ENCODE results near the gene FHOD3. TPM values are rescaled to one million over a fixed set of nuclear protein-coding genes. Genes with fewer than 3 reads are reported as not detected.

Gene FHOD3
- total RNA-seq, 1 donor from 2014 or later = 347 TPM

DNA sequence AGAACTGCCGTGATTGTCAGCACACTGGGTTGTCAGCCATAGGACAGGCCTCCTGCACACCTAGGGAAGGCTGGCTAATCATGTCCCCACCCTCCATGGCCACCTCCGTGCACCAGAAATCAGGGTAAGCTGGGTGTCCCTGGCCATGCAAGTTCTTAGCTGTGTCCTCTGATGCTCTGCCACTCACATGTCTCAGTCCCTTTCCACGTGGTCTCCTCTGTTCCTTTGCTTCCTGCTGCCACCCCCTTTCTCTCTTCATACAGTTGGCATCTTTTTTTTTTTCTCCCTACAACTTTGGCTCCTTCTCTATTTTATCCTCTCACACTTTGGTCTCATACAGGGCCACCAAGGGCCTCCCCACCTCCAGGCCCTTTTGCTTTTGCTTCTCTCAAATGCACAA, 377.6 kb downstream of the FHOD3 start:
- ATAC-seq = peak; percentile 30
- intact Hi-C loops (cut with micrococcal nuclease) = no loop called here
- DNase-seq = no peak

DNA sequence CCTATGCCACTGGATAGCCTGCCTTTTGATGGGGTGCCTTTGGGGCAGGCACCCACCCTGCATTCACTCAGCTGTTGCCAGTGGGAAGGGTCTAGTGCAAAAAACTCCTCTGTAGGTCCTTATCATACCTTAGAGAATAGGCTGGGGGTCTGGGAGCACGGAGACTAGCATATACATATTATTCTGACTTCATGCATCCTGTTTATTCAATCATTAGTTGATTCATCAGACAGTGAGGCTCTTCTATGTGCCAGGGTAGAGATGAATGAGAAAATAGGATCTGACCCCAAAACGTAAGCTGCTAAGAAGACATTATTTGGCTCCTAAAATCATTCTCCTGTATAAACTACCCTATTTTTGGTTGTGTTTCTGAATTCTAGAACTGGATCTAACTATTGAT, 378.0 kb downstream of the FHOD3 start:
- intact Hi-C loops (cut with micrococcal nuclease) = no loop called here
- DNase-seq = no peak
- ATAC-seq = no peak

DNA sequence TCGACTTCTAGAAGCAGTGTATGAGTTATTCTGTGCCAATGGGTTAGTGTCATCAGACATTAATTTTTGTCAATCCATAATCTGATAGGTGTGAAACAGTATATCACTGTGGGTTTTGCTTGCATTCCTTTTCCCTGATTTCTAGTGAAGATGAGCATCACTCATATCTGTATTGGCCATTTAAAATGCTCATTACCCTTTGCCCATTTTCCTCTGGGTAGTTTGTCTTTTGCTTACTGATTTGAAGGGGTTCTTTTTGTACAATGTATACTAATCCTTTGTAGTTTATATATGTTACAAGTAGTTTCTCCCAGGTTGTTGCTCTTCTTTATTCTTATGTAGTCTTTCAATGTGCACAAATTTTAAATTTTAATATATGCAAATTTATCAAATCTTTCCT, 379.1 kb downstream of the FHOD3 start:
- intact Hi-C loops (cut with micrococcal nuclease) = no loop called here
- DNase-seq (no peak), ATAC-seq (no peak)

DNA sequence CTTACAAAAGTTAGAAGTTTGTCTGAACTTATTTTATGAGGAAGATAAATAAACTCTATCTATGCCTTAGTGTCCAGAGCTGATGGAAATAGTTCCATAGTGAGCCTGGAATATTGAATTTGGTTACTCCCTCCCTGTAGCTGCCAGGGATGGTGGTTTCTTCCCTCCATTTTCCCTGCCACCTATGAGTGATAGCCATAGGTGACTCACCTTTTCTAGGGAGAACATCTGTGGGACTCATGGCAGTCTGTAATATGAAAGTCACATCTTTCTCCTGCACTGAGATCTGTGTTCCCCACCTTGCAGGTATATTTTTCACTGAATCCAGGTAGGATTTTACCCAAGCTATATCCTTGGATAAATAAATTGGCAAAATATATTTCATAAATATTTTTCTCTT, 382.5 kb downstream of the FHOD3 start:
- ATAC-seq (no peak), DNase-seq (no peak)
- intact Hi-C loops (cut with micrococcal nuclease) = no loop called here

DNA sequence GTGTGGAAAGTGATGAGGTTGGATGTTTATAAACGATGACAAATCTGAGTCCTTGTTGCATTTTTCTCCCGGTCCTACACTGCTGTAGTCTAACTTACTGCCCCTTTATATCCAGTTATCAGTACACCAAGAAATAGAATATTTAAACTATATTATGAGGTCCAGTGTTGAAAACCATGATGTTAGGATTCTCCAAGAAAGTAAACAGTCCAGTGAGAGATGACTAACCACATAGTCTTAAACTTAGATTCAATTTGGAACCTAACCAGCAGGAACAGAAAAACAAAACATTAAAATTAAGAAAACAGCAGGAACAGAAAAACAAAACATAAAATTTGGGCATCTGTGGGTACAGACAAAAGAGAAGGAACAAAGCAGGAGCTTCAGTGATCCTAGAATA, 388.1 kb downstream of the FHOD3 start:
- intact Hi-C loops (cut with micrococcal nuclease) = no loop called here
- no peak for ATAC-seq
- DNase-seq = no peak

DNA sequence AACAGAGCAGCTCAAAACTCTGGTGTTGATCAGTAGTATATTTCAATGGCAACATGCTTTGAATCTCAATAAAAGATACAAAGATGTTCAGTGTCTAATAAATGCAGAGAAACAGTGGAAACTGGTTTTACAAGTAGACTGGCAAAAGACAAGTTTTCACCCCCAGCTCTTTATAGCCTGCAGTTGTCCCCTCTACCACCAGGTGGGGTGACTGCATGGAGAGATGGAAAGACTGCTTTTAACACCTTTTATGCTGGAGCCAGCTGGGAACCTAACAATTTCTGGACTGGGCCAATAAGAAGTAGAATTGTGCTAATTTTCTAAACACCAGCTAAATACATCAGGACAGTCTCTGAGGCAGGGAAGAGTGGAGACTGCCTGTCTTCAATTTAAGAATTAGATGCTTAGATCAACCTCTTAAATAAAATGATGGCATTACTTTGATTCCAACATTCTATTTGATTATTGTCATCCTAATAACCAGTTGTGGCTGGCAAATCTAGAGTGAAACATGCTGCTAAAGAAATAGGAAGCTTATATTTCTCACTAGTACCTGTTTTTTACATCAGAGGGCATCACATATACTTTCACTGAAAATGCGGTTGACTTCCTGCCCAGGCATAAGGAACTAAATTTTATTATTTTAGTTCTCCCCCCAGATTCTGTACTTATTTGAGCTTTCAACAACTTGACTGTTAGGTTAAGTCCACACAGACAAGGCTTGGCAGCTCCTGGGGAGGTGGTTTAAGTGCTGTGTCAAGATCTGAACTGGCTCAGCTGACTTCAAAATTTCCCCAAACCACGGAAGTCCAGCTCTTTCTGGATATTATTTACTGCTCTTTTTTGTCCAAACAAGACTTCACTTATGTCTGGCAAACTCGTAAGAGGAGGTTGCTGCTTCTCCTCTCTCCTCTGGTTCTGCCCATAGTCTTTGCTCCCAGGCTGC, 390.8 kb downstream of the FHOD3 start:
- intact Hi-C loops (cut with micrococcal nuclease) = no loop called here
- peak; percentile 47 for DNase-seq
- peak; percentile 61 for ATAC-seq

DNA sequence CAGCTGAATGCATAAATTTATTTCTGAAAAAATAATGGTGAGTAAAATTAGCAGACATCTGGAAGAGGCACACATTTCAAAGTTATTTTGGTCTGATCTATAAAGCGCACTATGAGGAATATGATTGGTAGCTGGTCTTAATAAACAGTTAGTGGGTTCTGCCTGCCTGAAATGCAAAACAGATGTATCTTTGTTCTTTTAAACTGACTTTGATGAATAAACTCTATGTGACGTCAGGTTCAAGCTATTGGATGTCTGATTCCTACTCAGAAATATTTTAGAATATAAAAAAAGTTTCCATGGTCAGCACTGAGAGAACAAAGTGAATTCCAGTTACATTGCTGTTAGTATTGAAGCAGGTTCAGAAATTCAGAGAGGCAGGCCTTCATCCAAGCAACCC, 394.9 kb downstream of the FHOD3 start:
- DNase-seq (no peak), ATAC-seq (no peak)
- intact Hi-C loops (cut with micrococcal nuclease) = no loop called here

DNA sequence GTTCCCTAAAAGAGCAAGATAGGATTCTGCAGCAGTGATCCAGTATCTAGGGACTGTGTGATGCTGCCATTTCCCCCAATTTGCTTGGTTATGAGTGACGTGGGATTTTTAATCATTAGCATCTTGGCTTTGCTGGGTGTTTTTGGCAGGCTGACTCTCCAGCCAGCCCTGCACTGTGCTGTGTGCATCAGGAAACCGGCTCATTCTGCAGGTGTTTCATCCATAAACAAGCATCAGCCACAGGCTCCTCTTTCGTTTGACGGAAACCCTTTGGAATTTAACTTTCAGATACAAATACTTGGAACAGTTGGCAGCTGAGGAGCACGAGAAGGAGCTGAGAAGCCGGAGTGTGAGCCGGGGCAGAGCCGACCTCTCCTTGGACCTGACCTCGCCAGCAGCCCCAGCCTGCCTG, 395.4 kb downstream of the FHOD3 start:
- intact Hi-C loops (cut with micrococcal nuclease) = no loop called here
- no peak for DNase-seq

DNA sequence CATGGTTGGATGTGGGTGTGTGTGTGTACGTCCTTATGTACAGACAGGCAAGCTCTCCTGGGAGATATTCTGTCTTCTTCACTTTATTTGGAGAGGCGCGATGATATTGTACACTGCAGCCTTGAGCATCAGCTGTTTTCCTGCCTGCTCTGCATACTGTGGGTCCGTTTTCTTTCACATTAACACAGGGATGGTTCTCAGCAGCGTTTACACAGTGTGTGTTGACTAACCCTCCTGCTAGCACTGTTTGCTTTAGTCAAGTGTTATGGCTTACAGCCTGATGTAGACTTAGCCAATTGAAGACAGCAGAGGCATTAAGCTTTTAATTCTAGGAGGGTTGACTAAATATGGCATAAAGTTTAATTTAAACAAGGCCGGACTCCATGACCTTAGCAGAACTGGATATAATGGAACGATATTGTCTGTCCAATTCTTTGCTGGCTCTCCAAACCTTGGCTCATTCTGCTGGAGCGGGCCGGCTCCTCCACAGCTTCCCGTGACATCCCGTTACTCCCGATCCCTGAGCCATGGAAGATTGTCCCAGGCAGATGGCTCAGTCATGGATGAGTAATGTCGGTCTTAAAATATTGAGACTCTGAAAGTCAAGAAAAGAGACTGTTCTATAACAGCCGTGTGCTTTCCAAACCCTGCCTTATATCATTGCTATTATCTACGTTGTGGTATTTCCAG, 396.6 kb downstream of the FHOD3 start:
- intact Hi-C loops (cut with micrococcal nuclease) = no loop called here
- ATAC-seq = no peak
- no peak for DNase-seq

More for the DNA sequence above, 395.4 kb downstream of the FHOD3 start:
- no peak for ATAC-seq

DNA sequence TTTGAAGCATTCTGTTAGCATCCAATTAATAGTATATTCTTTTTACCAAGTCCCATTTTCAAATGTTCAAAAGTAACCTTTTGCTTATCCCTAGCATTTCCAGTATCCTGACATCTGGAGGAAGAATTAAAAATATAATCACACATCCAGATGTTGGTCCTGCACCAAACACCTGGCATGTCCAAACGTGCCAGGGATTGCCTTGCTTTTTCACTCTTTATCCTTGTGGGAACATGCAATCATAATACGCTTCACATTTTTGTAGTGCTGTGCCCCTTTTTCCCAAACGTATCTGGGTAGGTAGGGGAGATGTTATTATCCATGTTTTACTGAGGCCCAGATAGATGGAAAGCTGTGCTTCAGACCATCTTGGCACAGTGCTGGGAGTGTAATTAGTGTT, 398.3 kb downstream of the FHOD3 start:
- ATAC-seq = no peak
- no peak for DNase-seq
- intact Hi-C loops (cut with micrococcal nuclease) = no loop called here

DNA sequence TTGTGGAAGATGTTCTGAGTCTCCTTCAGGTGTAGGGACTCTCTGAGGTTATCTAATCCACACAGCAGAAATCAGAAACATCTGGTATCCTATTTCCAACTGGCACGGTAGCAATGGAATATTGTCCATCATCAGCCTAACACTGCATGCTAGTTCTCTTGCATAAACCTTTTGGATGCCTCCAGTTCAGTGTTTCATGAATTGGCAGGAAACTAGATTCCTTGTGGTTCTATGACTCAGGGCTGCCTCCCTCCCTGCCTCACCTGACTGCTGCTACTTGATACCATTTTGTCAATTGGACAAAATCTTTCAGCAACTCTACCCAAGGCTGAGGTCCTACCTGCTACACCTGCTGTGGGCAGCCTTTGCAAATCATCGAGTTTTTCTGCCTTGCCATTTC, 400.4 kb downstream of the FHOD3 start:
- intact Hi-C loops (cut with micrococcal nuclease) = no loop called here
- ATAC-seq (no peak), DNase-seq (no peak)

DNA sequence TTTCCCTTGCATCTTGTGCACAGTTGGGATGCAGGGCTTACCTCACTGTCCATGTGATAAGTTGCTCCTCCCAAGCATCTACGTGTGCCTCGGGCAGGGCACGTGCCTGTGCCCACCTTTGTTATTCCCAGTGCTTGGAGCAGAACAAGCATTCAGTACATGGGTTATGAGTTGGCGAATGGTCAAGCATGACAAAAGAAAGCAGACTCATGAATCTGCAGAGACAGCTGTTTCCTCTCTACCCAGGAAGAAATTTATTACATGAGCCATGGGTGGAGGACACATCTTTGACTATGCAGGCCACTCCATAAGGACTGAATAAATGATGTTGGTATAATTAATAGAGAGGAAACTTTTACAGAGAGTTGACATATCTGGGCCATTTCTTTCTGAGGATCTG, 403.4 kb downstream of the FHOD3 start:
- DNase-seq = no peak
- ATAC-seq = no peak
- intact Hi-C loops (cut with micrococcal nuclease) = no loop called here

DNA sequence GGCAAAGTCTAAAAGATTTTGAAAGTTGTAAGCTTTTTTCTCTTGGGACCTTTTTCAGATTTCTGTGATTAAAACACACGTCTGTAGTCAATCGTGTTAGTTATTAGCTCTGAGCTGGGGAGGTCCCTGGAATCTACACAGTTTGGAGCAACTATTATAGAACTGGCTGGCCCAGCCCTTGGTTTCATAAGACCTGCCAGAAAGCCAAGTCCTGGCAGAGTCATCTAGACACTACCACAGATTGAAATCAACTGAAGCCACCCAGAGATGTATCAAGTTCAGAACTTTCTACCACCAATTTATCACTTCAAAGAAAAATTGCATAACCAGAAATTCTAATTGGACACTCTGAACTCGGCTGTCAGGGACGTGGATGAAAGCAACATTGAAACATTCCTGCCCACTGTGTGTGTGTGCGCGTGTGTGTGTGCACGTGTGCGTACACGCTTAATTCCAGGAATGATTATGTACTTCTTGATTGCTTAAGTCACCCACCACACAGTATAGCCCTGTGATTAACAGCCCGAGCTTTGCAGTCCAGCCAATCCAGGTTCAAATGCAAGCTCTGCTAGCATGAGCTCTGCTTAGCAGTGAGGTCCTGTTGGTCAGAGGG, 405.0 kb downstream of the FHOD3 start:
- intact Hi-C loops (cut with micrococcal nuclease) = no loop called here
- peak; percentile 36 for ATAC-seq
- no peak for DNase-seq

DNA sequence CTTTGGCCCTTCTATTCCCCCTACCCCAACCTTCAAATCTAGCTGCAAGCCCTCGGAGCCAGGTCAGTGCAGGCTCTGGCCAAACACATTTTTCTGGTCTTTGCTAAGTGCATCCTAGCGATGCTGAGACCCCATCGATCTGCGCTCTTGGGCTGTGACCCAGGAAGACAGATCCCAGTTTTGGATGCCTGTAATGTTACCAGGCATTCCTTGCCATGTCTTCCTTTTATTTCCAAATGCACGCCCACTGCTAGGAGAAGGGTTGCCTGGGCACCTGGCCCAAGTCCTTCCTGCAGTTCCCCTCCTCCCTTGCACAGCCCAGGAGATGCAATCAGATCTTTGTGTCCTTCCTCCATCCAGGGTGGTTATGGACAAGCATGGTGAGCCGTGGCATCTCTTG, 406.6 kb downstream of the FHOD3 start:
- no peak for DNase-seq
- ATAC-seq = no peak
- intact Hi-C loops (cut with micrococcal nuclease) = no loop called here

DNA sequence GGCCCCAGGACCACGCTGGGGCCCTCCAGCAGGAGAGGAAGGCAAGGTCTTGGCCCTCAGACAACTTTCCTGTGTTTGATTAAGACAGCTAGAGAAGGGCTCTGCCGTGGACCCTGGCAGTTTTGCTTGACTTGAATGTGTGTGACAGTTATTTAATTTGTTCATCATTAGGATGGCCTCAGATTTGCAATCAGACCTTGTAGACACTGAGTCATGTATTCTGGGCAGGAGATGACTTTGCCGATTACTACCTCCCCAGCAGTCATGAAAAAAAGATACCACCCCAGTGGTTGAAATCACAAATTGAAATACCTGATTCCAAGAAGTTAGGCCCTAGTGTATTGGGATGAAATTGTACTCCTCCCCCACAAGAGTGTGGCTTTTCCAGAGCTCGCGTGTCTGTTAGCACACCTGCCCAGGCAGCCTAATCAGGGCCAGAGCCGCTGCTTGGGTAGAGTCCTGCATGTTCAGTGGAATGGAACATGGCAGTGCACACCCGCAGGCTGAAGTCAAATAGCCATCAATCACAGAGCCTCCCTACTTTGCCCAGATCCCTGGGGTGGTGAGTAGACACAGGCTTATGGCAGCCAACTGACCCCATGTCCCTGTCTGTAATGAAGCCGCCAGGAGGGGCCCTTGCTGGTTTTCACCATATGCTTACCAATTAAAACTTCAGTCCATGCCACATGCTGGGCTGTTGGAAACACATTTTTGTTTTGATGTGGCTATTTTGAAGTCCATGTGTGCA, 408.8 kb downstream of the FHOD3 start:
- ATAC-seq (no peak), DNase-seq (no peak)
- intact Hi-C loops (cut with micrococcal nuclease) = no loop called here

DNA sequence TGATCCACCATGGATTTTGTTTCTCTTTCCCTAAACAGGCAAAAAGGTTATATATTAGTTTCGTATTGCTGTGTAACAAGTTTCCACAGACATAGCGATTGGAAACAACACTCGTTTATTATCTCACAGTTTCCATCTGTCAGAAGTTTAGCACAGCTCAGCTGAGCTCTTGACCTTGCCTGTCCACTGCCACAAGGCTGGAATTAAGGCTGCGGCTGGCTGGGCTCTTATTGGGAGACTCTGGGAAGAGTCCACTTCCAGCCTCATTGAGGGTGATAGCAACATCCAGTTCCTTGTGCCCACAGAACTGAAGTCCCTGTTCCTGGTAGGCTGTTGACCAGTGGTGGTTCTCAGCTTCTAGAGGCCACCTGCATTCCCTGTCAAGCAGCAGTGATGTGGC, 410.9 kb downstream of the FHOD3 start:
- intact Hi-C loops (cut with micrococcal nuclease) = no loop called here
- DNase-seq (no peak), ATAC-seq (peak; percentile 38)

DNA sequence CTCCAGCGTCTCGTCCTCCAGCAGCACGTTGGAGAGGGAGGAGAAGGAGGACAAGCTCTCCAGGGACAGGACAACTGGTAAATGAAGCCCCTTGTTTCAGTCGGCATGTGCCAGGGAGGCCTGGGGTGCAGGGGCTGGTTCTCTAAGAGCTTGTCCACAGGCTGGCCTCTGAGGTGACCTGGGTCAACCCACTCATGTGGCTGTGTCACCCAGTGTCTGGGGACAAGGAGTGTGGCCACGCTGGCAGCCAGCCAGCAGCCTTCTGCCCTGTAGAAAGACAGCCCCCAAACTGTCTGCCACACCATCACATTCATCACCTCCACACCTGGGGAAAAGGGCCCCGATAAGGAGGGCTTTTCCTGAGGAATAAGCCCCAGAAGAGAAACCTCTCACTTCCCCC, 411.8 kb downstream of the FHOD3 start:
- intact Hi-C loops (cut with micrococcal nuclease) = no loop called here
- ATAC-seq = no peak

DNA sequence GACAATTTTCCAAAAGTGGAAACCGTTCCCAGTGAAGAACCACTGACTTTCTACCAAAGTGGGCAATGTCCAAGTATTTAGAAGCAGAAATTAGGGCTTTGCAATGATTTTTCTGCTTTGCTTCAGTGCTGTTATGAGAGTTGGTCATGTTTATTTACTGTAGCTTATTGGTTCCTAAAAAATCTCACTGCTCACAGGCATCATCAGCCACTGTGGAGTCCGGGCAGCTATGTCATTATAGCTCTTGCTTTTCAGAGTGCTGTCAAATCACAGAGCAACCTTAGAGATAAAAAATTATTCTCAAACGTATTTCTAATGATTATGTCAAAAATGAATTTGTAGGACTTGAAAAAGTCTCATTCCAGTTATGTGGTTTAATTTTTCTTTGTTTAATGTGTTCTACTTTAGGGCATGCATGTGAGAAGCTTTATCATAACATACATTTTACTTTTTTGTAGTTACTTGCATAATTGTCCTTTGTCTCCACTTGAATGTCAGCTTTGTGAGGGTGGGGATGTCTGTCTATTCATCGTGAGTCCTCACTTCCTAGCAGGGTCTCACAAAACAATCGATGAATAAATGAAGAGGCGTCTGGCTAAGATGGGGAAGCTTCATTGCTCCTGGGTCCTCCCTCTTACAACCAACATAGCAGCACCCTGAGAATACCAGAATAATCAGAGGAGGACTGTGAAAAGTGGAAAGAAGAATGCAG, 413.7 kb downstream of the FHOD3 start:
- DNase-seq = no peak
- ATAC-seq = no peak
- intact Hi-C loops (cut with micrococcal nuclease) = no loop called here

More for the DNA sequence above, 411.8 kb downstream of the FHOD3 start:
- DNase-seq = peak; percentile 41
